ENCODE measurements around the gene GDAP2. TPM values are rescaled to one million over a fixed set of nuclear protein-coding genes. Genes with fewer than 3 reads are reported as not detected.

GDAP2 gene
- total RNA-seq, 4 donors from 2014 or later: 38.7 to 48.9 (median 47.6) TPM

GRCh38 chr1:117883616-117884015, 45.8 kb downstream of the GDAP2 start:
- H3K36me3 ChIP-seq: peaks cover 4 to 10% of the 10 kb centered on the region in 2 donors

GRCh38 chr1:117879284-117879683, 50.1 kb downstream of the GDAP2 start:
- Histone ChIP-seq H3K36me3 (peaks cover 33 to 39% of the 10 kb centered on the region in 2 donors), H3K27ac (no peak overlapping the region), H3K4me3 (replicated peaks in 1 of 3) (no peak overlapping the region), H3K4me1 (peaks cover 3 to 11% of the 10 kb centered on the region in 2 donors), H3K27me3 (no peaks in the 10 kb centered on the region), H3K9me3 (no peaks in the 10 kb centered on the region)
- intact Hi-C loops (cut with DNase I): no loop called here
- DNase-seq: no peak
- no peak for TF ChIP-seq CTCF (IDR thresholded peaks at IDR 0.05)
- TF ChIP-seq POLR2A (IDR thresholded peaks at IDR 0.05): no peak
- WGBS, 2 donors: 94 to 98% methylated on average over 1 of the region's 1 CpG

More at GRCh38 chr1:117883616-117884015, 45.8 kb downstream of the GDAP2 start:
- H3K4me1 ChIP-seq: peaks cover 5 to 15% of the 10 kb centered on the region in 2 donors
- TF ChIP-seq POLR2A (IDR thresholded peaks at IDR 0.05) (no peak), CTCF (IDR thresholded peaks at IDR 0.05) (no peak)
- intact Hi-C loops (cut with DNase I): no loop called here
- no peak overlapping the region for H3K27ac ChIP-seq
- H3K9me3 ChIP-seq: no peaks in the 10 kb centered on the region
- WGBS, 2 donors: 89 to 99% methylated on average over 1 of the region's 1 CpG
- H3K27me3 ChIP-seq: no peaks in the 10 kb centered on the region
- no peak overlapping the region for H3K4me3 ChIP-seq (replicated peaks in 1 of 3)
- DNase-seq: no peak

- TF ChIP-seq POLR2A (IDR thresholded peaks at IDR 0.05): no peak
- no peak for TF ChIP-seq CTCF (IDR thresholded peaks at IDR 0.05)
- Histone ChIP-seq H3K4me1 (no peaks in the 10 kb centered on the region), H3K36me3 (peaks cover 33 to 39% of the 10 kb centered on the region in 2 donors), H3K27ac (no peak overlapping the region), H3K4me3 (replicated peaks in 1 of 3) (no peak overlapping the region), H3K27me3 (no peaks in the 10 kb centered on the region), H3K9me3 (no peaks in the 10 kb centered on the region)
- 95 to 98% methylated on average over 1 of the region's 1 CpG for WGBS, 2 donors
- intact Hi-C loops (cut with DNase I): no loop called here
- no peak for DNase-seq
Measured at GRCh38 chr1:117877823-117878222, 51.6 kb downstream of the GDAP2 start.

- DNase-seq: no peak
- Histone ChIP-seq H3K4me3 (replicated peaks in 1 of 3) (no peak overlapping the region), H3K27ac (no peak overlapping the region), H3K4me1 (no peaks in the 10 kb centered on the region), H3K36me3 (peaks cover 20 to 25% of the 10 kb centered on the region in 2 donors), H3K27me3 (no peaks in the 10 kb centered on the region), H3K9me3 (no peaks in the 10 kb centered on the region)
- no peak for TF ChIP-seq CTCF (IDR thresholded peaks at IDR 0.05)
- intact Hi-C loops (cut with DNase I): no loop called here
Measured at GRCh38 chr1:117871013-117871412, 58.4 kb downstream of the GDAP2 start.

- Histone ChIP-seq H3K27ac (no peak overlapping the region), H3K36me3 (peaks cover 8 to 10% of the 10 kb centered on the region in 2 donors), H3K4me3 (replicated peaks in 1 of 3) (no peak overlapping the region), H3K4me1 (no peaks in the 10 kb centered on the region), H3K9me3 (no peaks in the 10 kb centered on the region), H3K27me3 (no peaks in the 10 kb centered on the region)
- 87 to 89% methylated on average over 2 of the region's 2 CpGs for WGBS, 2 donors
- intact Hi-C loops (cut with DNase I): no loop called here
- DNase-seq: no peak
- TF ChIP-seq POLR2A (IDR thresholded peaks at IDR 0.05): no peak
- no peak for TF ChIP-seq CTCF (IDR thresholded peaks at IDR 0.05)
Measured at GRCh38 chr1:117861694-117862093, 67.7 kb downstream of the GDAP2 start.

Measured in thyroid gland (tissue), 4 donors.